Keratinocyte (primary cell): ENCODE data around the gene AFG1L. TPM values are rescaled to one million over a fixed set of nuclear protein-coding genes. Genes with fewer than 3 reads are reported as not detected.
"Not testable (repeated sequence)": the region's sequence is repeated elsewhere in the genome, so short reads cannot be mapped to it uniquely, and the experiment has no call there.

ENCODE experiments used
- DNase-seq: peaks from one replicate; pipeline ENCODE4 v3.0.0-alpha.2; 2011; ENCODE audit warnings: low read depth, missing footprints, low spot score
- FAIRE-seq: peaks from 2 replicates; lab custom pipeline; 2011; peaks lifted over from hg19 to GRCh38; lab: Jason Lieb, UNC
- H2AFZ ChIP-seq: 2 replicates; pipeline ENCODE4 v1.6.0; 2012; ENCODE audit warnings: low read length, control low read depth, inconsistent platforms; ENCODE audit not compliant: control insufficient read depth
- H3K27ac ChIP-seq: 2 replicates; pipeline ENCODE4 v1.5.1; 2011; ENCODE audit warnings: low read length; ENCODE audit not compliant: control insufficient read depth, insufficient read depth
- H3K27me3 ChIP-seq: 3 replicates; pipeline ENCODE4 v1.6.0; 2011; ENCODE audit warnings: low read length; ENCODE audit not compliant: control insufficient read depth, insufficient read depth; ENCODE audit errors: extremely low read depth
- H3K36me3 ChIP-seq, 2 experiments: 2 replicates in 1 of 2; 3 replicates in 1 of 2; pipeline ENCODE4 v1.5.1; 2011; ENCODE audit warnings: low read length in 2 of 2, mild to moderate bottlenecking in 1 of 2; ENCODE audit not compliant: control insufficient read depth in 2 of 2, insufficient read depth in 2 of 2; ENCODE audit errors: extremely low read depth in 1 of 2
- H3K4me1 ChIP-seq: 3 replicates; pipeline ENCODE4 v1.5.1; 2011; ENCODE audit warnings: low read length; ENCODE audit not compliant: control insufficient read depth, insufficient read depth; ENCODE audit errors: extremely low read depth
- H3K4me2 ChIP-seq: 3 replicates; pipeline ENCODE4 v1.6.0; 2011; ENCODE audit warnings: low read depth, low read length; ENCODE audit not compliant: control insufficient read depth, insufficient read depth; ENCODE audit errors: extremely low read depth
- H3K4me3 ChIP-seq, 3 experiments: fragments of 200-600 bp in 1 of 3; sonication (generic) in 1 of 3; 2 replicates in 2 of 3; 3 replicates in 1 of 3; pipeline ENCODE4 v1.5.1; 2011 to 2016; ENCODE audit warnings: low read length in 3 of 3, mild to moderate bottlenecking in 3 of 3, control low read depth in 2 of 3, inconsistent platforms in 1 of 3, low read depth in 1 of 3, mixed read lengths in 1 of 3, mixed run types in 1 of 3, moderate library complexity in 1 of 3; ENCODE audit not compliant: control insufficient read depth in 2 of 3, insufficient read depth in 2 of 3; ENCODE audit errors: extremely low read depth in 1 of 3
- H3K79me2 ChIP-seq: 2 replicates; pipeline ENCODE4 v1.6.0; 2012; ENCODE audit warnings: low read length; ENCODE audit not compliant: control insufficient read depth, insufficient read depth
- H3K9ac ChIP-seq: 3 replicates; pipeline ENCODE4 v1.6.0; 2011; ENCODE audit warnings: low read length; ENCODE audit not compliant: control insufficient read depth, insufficient read depth; ENCODE audit errors: extremely low read depth
- H3K9me1 ChIP-seq: 3 replicates; pipeline ENCODE4 v1.6.0; 2011; ENCODE audit warnings: low read length; ENCODE audit not compliant: control insufficient read depth, insufficient read depth; ENCODE audit errors: extremely low read depth
- H3K9me3 ChIP-seq: 2 replicates; pipeline ENCODE4 v1.5.1; 2012; ENCODE audit warnings: low read depth, low read length; ENCODE audit not compliant: control insufficient read depth
- H4K20me1 ChIP-seq: 3 replicates; pipeline ENCODE4 v1.6.0; 2011; ENCODE audit warnings: low read length; ENCODE audit not compliant: control insufficient read depth, insufficient read depth; ENCODE audit errors: extremely low read depth
- CTCF ChIP-seq, 3 experiments: IDR thresholded peaks in 1 of 3; conservative IDR thresholded peaks in 1 of 3; optimal IDR thresholded peaks in 1 of 3; 2 replicates in 2 of 3; 3 replicates in 1 of 3; pipeline versions ENCODE3 to v1.5.1; 2011; ENCODE audit warnings: low read length in 3 of 3, mild to moderate bottlenecking in 3 of 3, moderate library complexity in 2 of 3, control low read depth in 1 of 3, inconsistent platforms in 1 of 3; ENCODE audit not compliant: insufficient read depth in 2 of 3; ENCODE audit errors: extremely low read depth in 1 of 3
- EZH2 ChIP-seq: IDR thresholded peaks from one replicate; pipeline ENCODE4 v1.6.1; 2012; ENCODE audit warnings: inconsistent platforms, mild to moderate bottlenecking, low read length, moderate library complexity
- dilution Hi-C: fragments of 300-500 bp; cut with MboI; formaldehyde crosslinking; loops from one replicate; pipeline ENCODE4 v1.7.0; 2020; ENCODE audit warnings: low sequenced_read_pairs; ENCODE audit not compliant: extremely low pct_ligation_motif_present
- polyA minus RNA-seq, 3 experiments: library from RNA; depleted of rRNA, polyadenylated mRNA; stranded (reverse); fragments of >200 nt; gene quantifications; 1 replicate in 1 of 3; 2 replicates in 1 of 3; 3 replicates in 1 of 3; pipeline ENCODE4 v1.2.3, GENCODE V29; 2011
- polyA plus RNA-seq, 5 experiments: library from polyadenylated mRNA; depleted of rRNA in 3 of 5; stranded (reverse) in 3 of 5; stranded (forward) in 1 of 5; unstranded in 1 of 5; fragments of >200 nt; gene quantifications; 1 replicate in 1 of 5; 2 replicates in 3 of 5; 3 replicates in 1 of 5; pipeline versions ENCODE4 v1.2.1 to v1.2.3, GENCODE V29; 2011 to 2012; ENCODE audit warnings: missing spikeins in 2 of 5, low read depth in 1 of 5, low replicate concordance in 1 of 5

AFG1L gene
- polyA plus RNA-seq (1.9 to 3.1 TPM (median 2.2 TPM) in 3 replicates), polyA minus RNA-seq (2.0 to 5.2 TPM (median 3.0 TPM) in 3 replicates)
- 7.2 TPM for polyA plus RNA-seq (2011; ENCODE audit: low read depth)
- 1.0 and 2.2 TPM in 2 replicates for polyA plus RNA-seq (2011; cell fraction: cytosol; rRNA removed)
- 2.3 and 2.5 TPM in 2 replicates for polyA plus RNA-seq (2011; cell fraction: nucleus; rRNA removed)
- 2.0 and 2.6 TPM in 2 replicates for polyA plus RNA-seq (2012; ENCODE audit: low replicate concordance)
- 9.2 TPM for polyA minus RNA-seq (2011; cell fraction: cytosol; rRNA and poly(A)+ RNA removed)
- polyA minus RNA-seq (2011; cell fraction: nucleus; rRNA and poly(A)+ RNA removed), result 7.9 and 11.1 TPM in 2 replicates

- H3K4me1 ChIP-seq, result peaks cover 6% of the 10 kb centered on the region
- peak within 1 kb of the TSS; percentile 63 to 99 (median 95) for H3K4me3 ChIP-seq
- H3K79me2 ChIP-seq, result peaks cover 3% of the 10 kb centered on the region
- dilution Hi-C loops, result no loop called here
- H3K4me2 ChIP-seq, result peak within 1 kb of the TSS; percentile 97
- no peaks in the 10 kb centered on the region for H3K27me3 ChIP-seq
- no peaks in the 10 kb centered on the region for H3K9me3 ChIP-seq
- H3K27ac ChIP-seq, result peak within 1 kb of the TSS; percentile 96
- H3K36me3 ChIP-seq, result no peaks in the 10 kb centered on the region
- DNase-seq (no peak), FAIRE-seq (peak; percentile 61)
- H3K9me1 ChIP-seq, result no peaks in the 10 kb centered on the region
- H4K20me1 ChIP-seq, result no peaks in the 10 kb centered on the region
- no peak for TF ChIP-seq CTCF (optimal IDR thresholded peaks at IDR 0.05 in 1 of 3, IDR thresholded peaks at IDR 0.05 in 1 of 3, conservative IDR thresholded peaks at IDR 0.05 in 1 of 3; ENCODE audit: extremely low read depth in 1 of 3, insufficient read depth in 2 of 3, low read length in 3 of 3)
- TF ChIP-seq EZH2, result no peak
- peak within 1 kb of the TSS; percentile 97 for H2AFZ ChIP-seq
- H3K9ac ChIP-seq, result peak within 1 kb of the TSS; percentile 95
Observed at GRCh38 chr6:108294727-108295625, at the start of gene AFG1L. TSS of gene AFG1L (plus strand) at chr6:108295054. CDS start at chr6:108295080, 26 bp downstream.

GRCh38 chr6:108245095-108245494, 49.8 kb upstream of the AFG1L start:
- H3K4me2 ChIP-seq, DNase-seq, H3K36me3 ChIP-seq, H3K9me3 ChIP-seq, H3K27me3 ChIP-seq, H4K20me1 ChIP-seq, H3K9me1 ChIP-seq, H3K27ac ChIP-seq, H2AFZ ChIP-seq, H3K4me1 ChIP-seq, H3K4me3 ChIP-seq, H3K9ac ChIP-seq, dilution Hi-C loops, FAIRE-seq: not testable (repeated sequence)
- peaks cover 72% of the 10 kb centered on the region for H3K79me2 ChIP-seq
